ENCODE results near the gene GALNT8. TPM values are rescaled to one million over a fixed set of nuclear protein-coding genes. Genes with fewer than 3 reads are reported as not detected.
A peak's percentile ranks its signal among the peaks of the same experiment; 100 is the strongest.

Gene GALNT8
- total and polyA plus RNA-seq, 2 experiments from 2014 or later = 3.8 to 7.7 TPM

DNA sequence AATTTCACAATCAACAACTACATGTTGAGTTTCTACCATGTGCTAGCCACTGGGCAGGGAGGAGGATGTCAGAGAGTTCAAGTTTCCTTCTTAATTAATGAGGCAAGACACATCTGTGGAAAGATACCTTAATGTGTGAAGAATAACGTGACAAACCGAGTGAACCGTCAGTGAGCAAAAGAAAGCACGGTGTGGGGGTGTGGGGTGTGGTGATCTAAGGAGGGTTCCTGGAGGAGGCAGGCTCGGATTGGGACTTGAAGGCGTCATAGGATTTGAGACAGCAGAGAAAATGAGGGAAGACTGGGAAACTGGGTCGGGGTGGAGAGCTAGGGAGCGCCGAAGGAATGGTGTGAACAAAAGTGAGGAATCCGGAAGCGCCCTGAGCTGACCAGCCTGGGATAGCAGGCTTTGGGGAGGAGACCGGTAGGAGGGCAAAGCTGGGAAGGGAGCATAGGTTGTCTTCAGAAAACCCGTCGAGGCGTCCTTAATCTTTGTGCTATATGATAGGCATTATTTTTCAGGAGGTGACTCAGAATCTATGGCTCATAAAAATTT is 22.3 kb downstream of the GALNT8 start:
- no peaks in the 10 kb centered on the region; the same call in 2 of the 3 replicates for H3K4me1 Mint-ChIP-seq
- Histone ChIP-seq H2AFZ (no peak overlapping the region), H3K9me2 (ENCODE audit: insufficient read depth) (no peaks in the 10 kb centered on the region), H3K4me3 (no peak overlapping the region), H4K20me1 (replicated peaks; ENCODE audit: insufficient read depth) (no peaks in the 10 kb centered on the region), H3K36me3 (ENCODE audit: insufficient read depth) (no peaks in the 10 kb centered on the region), H3K4me1 (ENCODE audit: insufficient read depth) (no peaks in the 10 kb centered on the region), H3K27ac (ENCODE audit: low read depth) (no peak overlapping the region), H3F3A (replicated peaks; ENCODE audit: low read depth) (no peaks in the 10 kb centered on the region), H3K27me3 (ENCODE audit: insufficient read depth) (no peaks in the 10 kb centered on the region), H3K4me2 (no peak overlapping the region), H3K79me2 (replicated peaks; ENCODE audit: insufficient read depth) (no peaks in the 10 kb centered on the region)
- H3K27me3 Mint-ChIP-seq (ENCODE audit: insufficient read depth, low read depth, poor library complexity) = no peaks in the 10 kb centered on the region
- TF ChIP-seq EZH2 (IDR thresholded peaks at IDR 0.05; ENCODE audit: low read depth, unreplicated experiment) (no peak), ZNF331 (CRISPR knock-in tag; IDR thresholded peaks at IDR 0.05; ENCODE audit: low read depth) (no peak), JUNB (IDR thresholded peaks at IDR 0.05; ENCODE audit: unreplicated experiment) (no peak), NANOG (IDR thresholded peaks at IDR 0.05; ENCODE audit: borderline replicate concordance) (no peak)
- no peak overlapping the region; the same call in 1 of the 2 replicates for H3K27ac Mint-ChIP-seq
- H3K9me3 Mint-ChIP-seq = no peaks in the 10 kb centered on the region
- H3K4me3 Mint-ChIP-seq = no peak overlapping the region
- DNase-seq (ENCODE audit: low spot score) (peak; percentile 33), ATAC-seq (peak; percentile 87)
- no peaks in the 10 kb centered on the region; the same call in 2 of the 3 replicates for H3K36me3 Mint-ChIP-seq (ENCODE audit: low read depth)

GRCh38 chr12:4743046-4743445 is 22.8 kb downstream of the GALNT8 start:
- no peak overlapping the region for H3K4me2 ChIP-seq
- H3K9me2 ChIP-seq (ENCODE audit: insufficient read depth) = no peaks in the 10 kb centered on the region
- ATAC-seq (peak; percentile 84), DNase-seq (ENCODE audit: low spot score) (peak; percentile 81)
- H3K9me3 Mint-ChIP-seq = no peaks in the 10 kb centered on the region
- H3F3A ChIP-seq (replicated peaks; ENCODE audit: low read depth) = no peaks in the 10 kb centered on the region
- H3K4me1 Mint-ChIP-seq = no peaks in the 10 kb centered on the region; the same call in 2 of the 3 replicates
- H3K27me3 ChIP-seq (ENCODE audit: insufficient read depth) = no peaks in the 10 kb centered on the region
- no peaks in the 10 kb centered on the region for H3K36me3 ChIP-seq (ENCODE audit: insufficient read depth)
- H2AFZ ChIP-seq = no peak overlapping the region
- no peak overlapping the region for H3K4me3 ChIP-seq
- no peaks in the 10 kb centered on the region for H4K20me1 ChIP-seq (replicated peaks; ENCODE audit: insufficient read depth)
- H3K36me3 Mint-ChIP-seq (ENCODE audit: low read depth) = no peaks in the 10 kb centered on the region; the same call in 2 of the 3 replicates
- H3K27me3 Mint-ChIP-seq (ENCODE audit: insufficient read depth, low read depth, poor library complexity) = no peaks in the 10 kb centered on the region
- H3K27ac ChIP-seq (ENCODE audit: low read depth) = no peak overlapping the region
- H3K4me3 Mint-ChIP-seq = no peak overlapping the region
- TF ChIP-seq CTCF (conservative IDR thresholded peaks at IDR 0.05; ENCODE audit: low read depth in 2 of 2) (peak; percentile 40 to 60; a peak in 3 of 4 replicates), NANOG (IDR thresholded peaks at IDR 0.05; ENCODE audit: borderline replicate concordance) (no peak)
- H3K79me2 ChIP-seq (replicated peaks; ENCODE audit: insufficient read depth) = no peaks in the 10 kb centered on the region
- H3K4me1 ChIP-seq (ENCODE audit: insufficient read depth) = no peaks in the 10 kb centered on the region
- no peak overlapping the region for H3K27ac Mint-ChIP-seq

DNA sequence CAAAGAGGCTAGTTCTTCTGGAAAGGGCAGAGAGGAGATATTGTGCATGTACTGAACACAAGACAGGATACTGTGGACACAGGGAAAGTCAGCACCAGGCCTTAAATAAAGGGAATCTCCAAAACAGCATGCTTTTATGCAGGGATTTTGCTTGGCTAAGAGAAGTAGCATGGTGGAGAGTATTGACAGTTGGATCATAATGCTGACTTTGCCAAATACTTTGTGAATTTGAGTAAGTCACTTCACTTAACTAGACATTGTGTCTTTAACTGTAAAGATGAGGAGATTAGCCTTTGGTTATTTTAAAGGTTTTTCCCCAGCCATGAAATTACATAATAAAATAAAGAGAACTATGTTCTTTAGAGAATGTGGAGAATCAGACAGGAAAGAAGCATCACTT is 24.5 kb downstream of the GALNT8 start:
- no peak for DNase-seq (ENCODE audit: low spot score)
- H3K27ac ChIP-seq (ENCODE audit: low read depth) = no peak overlapping the region
- no peaks in the 10 kb centered on the region for H3K79me2 ChIP-seq (replicated peaks; ENCODE audit: insufficient read depth)
- no peak for ATAC-seq
- no peak overlapping the region for H3K4me3 ChIP-seq
- no peaks in the 10 kb centered on the region for H3K36me3 ChIP-seq (ENCODE audit: insufficient read depth)
- no peaks in the 10 kb centered on the region for H3K27me3 Mint-ChIP-seq (ENCODE audit: insufficient read depth, low read depth, poor library complexity)
- H3K4me1 ChIP-seq (ENCODE audit: insufficient read depth) = no peaks in the 10 kb centered on the region
- no peaks in the 10 kb centered on the region for H3K27me3 ChIP-seq (ENCODE audit: insufficient read depth)
- no peaks in the 10 kb centered on the region; the same call in 2 of the 3 replicates for H3K36me3 Mint-ChIP-seq (ENCODE audit: low read depth)
- no peaks in the 10 kb centered on the region for H4K20me1 ChIP-seq (replicated peaks; ENCODE audit: insufficient read depth)
- no peaks in the 10 kb centered on the region for H3K9me3 Mint-ChIP-seq
- no peaks in the 10 kb centered on the region; the same call in 2 of the 3 replicates for H3K4me1 Mint-ChIP-seq
- no peak overlapping the region for H3K27ac Mint-ChIP-seq
- H3K4me2 ChIP-seq = no peak overlapping the region
- no peaks in the 10 kb centered on the region for H3K9me2 ChIP-seq (ENCODE audit: insufficient read depth)
- no peak overlapping the region; the same call in 2 of the 3 replicates for H3K4me3 Mint-ChIP-seq
- H2AFZ ChIP-seq = no peak overlapping the region
- no peaks in the 10 kb centered on the region for H3F3A ChIP-seq (replicated peaks; ENCODE audit: low read depth)
- no peak for TF ChIP-seq CREB1 (CRISPR knock-in tag; IDR thresholded peaks at IDR 0.05; ENCODE audit: low read depth)
- TF ChIP-seq CTCF (conservative IDR thresholded peaks at IDR 0.05; ENCODE audit: low read depth in 2 of 2) = no peak
- no peak for TF ChIP-seq STAT1 (IDR thresholded peaks at IDR 0.05; ENCODE audit: unreplicated experiment)
- no peak for TF ChIP-seq ZNF331 (CRISPR knock-in tag; IDR thresholded peaks at IDR 0.05; ENCODE audit: low read depth)
- TF ChIP-seq, protein P1, sequence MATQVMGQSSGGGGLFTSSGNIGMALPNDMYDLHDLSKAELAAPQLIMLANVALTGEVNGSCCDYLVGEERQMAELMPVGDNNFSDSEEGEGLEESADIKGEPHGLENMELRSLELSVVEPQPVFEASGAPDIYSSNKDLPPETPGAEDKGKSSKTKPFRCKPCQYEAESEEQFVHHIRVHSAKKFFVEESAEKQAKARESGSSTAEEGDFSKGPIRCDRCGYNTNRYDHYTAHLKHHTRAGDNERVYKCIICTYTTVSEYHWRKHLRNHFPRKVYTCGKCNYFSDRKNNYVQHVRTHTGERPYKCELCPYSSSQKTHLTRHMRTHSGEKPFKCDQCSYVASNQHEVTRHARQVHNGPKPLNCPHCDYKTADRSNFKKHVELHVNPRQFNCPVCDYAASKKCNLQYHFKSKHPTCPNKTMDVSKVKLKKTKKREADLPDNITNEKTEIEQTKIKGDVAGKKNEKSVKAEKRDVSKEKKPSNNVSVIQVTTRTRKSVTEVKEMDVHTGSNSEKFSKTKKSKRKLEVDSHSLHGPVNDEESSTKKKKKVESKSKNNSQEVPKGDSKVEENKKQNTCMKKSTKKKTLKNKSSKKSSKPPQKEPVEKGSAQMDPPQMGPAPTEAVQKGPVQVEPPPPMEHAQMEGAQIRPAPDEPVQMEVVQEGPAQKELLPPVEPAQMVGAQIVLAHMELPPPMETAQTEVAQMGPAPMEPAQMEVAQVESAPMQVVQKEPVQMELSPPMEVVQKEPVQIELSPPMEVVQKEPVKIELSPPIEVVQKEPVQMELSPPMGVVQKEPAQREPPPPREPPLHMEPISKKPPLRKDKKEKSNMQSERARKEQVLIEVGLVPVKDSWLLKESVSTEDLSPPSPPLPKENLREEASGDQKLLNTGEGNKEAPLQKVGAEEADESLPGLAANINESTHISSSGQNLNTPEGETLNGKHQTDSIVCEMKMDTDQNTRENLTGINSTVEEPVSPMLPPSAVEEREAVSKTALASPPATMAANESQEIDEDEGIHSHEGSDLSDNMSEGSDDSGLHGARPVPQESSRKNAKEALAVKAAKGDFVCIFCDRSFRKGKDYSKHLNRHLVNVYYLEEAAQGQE (IDR thresholded peaks at IDR 0.05; ENCODE audit: unreplicated experiment) = no peak
- TF ChIP-seq EZH2phosphoT487 (IDR thresholded peaks at IDR 0.05; ENCODE audit: unreplicated experiment) = no peak
- TF ChIP-seq POLR2AphosphoS5 (IDR thresholded peaks at IDR 0.05; ENCODE audit: low read depth) = no peak
- TF ChIP-seq ZNF114 (CRISPR knock-in tag; IDR thresholded peaks at IDR 0.05) = no peak
